Ovary (tissue), 9 donors: Measurements from ENCODE around the gene ZNF254. TPM values are rescaled to one million over a fixed set of nuclear protein-coding genes. Genes with fewer than 3 reads are reported as not detected.

ENCODE experiments used
- DNase-seq, 5 donors: peaks; one replicate each; pipeline ENCODE4 v3.0.0-alpha.2; 2019 to 2020
- H3K27ac ChIP-seq, 2 donors: fragments of 200-600 bp; one replicate each; pipeline versions ENCODE4 v1.5.1 to v1.8.0; 2019 to 2022
- H3K27me3 ChIP-seq: fragments of 200-600 bp; one replicate; pipeline ENCODE4 v1.8.0; 2022
- H3K36me3 ChIP-seq: fragments of 200-600 bp; sonication (generic); one replicate; pipeline ENCODE4 v1.5.1; 2019
- H3K4me1 ChIP-seq: one replicate; pipeline ENCODE4 v1.8.1; 2013; ENCODE audit warnings: mild to moderate bottlenecking, moderate library complexity; ENCODE audit not compliant: insufficient read depth
- H3K4me3 ChIP-seq: fragments of 200-600 bp; sonication (generic); one replicate; pipeline ENCODE4 v1.5.1; 2017
- H3K9me3 ChIP-seq, 2 donors: fragments of 200-600 bp in 1 of 2; sonication (generic) in 1 of 2; one replicate each; pipeline versions ENCODE4 v1.5.1 to v1.8.1; 2013 to 2019; ENCODE audit warnings: mild to moderate bottlenecking in 1 of 2, moderate library complexity in 1 of 2
- EP300 ChIP-seq: sonication (generic); formaldehyde crosslinking; IDR thresholded peaks from one replicate; pipeline ENCODE4 v1.6.1; 2017; ENCODE audit warnings: antibody characterized with exemption
- POLR2A ChIP-seq: fragments of 450-650 bp; IDR thresholded peaks from one replicate; pipeline ENCODE4 v1.6.1; 2017; ENCODE audit warnings: antibody characterized with exemption, mild to moderate bottlenecking, moderate library complexity
- WGBS, 3 donors: extraction: QIAGEN DNeasy Blood & Tissue Kit in 1 of 3; methylation state at CpG; one replicate each; pipeline versions ENCODE4 v1.1.5 to v1.1.7; 2013 to 2017; 5-methylcytosine and 5-hydroxymethylcytosine counted together
- intact Hi-C, 4 donors: fragments of 100-400 bp; cut with DNase I; formaldehyde crosslinking; loops; one replicate each; pipeline versions ENCODE4 v1.11.0 to v1.15.1; 2022 to 2023
- polyA plus RNA-seq, 2 donors: library from polyadenylated mRNA; stranded (reverse); fragments of 200-250 nt in 1 of 2; fragments of 350-450 nt in 1 of 2; fragmentation: Illumina TruSeq in 1 of 2; extraction: RNeasy Lipid Tissue Mini Kit (QIAGEN cat#74804) in 1 of 2; gene quantifications; one replicate each; pipeline ENCODE4 v1.2.3, GENCODE V29; 2013 to 2014
- total RNA-seq, 7 donors: library from RNA; depleted of rRNA in 2 of 7; stranded (reverse); fragments of >200 nt in 2 of 7; fragmentation: NEBNext Ultra II Directional in 3 of 7; extraction: Animal tissue kit (Norgen Biotek cat#: 25700) in 3 of 7; gene quantifications; one replicate each; pipeline versions ENCODE4 v1.1.0 to v1.2.4, GENCODE V29; 2016 to 2023
- TF ChIP-seq, protein P1 (sequence below), 3 donors: fragments of 450-650 bp in 2 of 3; fragments of 200-600 bp in 1 of 3; IDR thresholded peaks; one replicate each; pipeline versions ENCODE4 v1.5.1 to v1.8.0; 2016 to 2022; ENCODE audit warnings: antibody characterized with exemption in 3 of 3, mild to moderate bottlenecking in 1 of 3
- donor health status: DM: no; HTN: no; CAD: no; lungs with moderate emphysema.
- donor health status: DM: no; HTN: no; CAD: no.
- donor health status: Bipolar disorder and iron deficiency.
- donor health status: DM: yes; HTN: yes; CAD: no.
- donor health status: DM: no; HTN: no; CAD: no.
- donor health status: DM: yes; HTN: yes; CAD: no.

Gene ZNF254
- total and polyA plus RNA-seq, 9 donors = 9.5 to 30.2 (median 22.3) TPM

DNA sequence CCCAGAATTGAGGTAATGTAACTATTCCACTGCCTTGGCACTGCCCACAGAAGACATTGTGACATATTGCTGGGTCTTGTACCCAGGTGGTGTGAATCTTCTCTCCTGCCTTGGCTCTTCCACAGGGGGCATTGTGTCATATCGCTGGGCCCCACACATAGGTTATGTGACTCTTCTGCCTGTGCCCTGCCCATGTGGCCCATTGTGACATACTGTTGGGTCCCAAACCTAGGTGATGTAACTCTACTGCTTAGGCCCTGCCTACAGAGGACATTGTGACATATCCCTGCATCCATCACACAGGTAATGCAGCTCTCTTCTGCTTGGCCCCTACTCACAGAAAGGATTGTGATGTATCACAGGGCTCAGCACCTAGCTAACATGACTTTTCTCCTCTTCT, 37.5 kb upstream of the ZNF254 start:
- intact Hi-C loops = no loop called here
- Histone ChIP-seq H3K36me3 (no peaks in the 10 kb centered on the region), H3K27me3 (no peaks in the 10 kb centered on the region), H3K4me1 (no peaks in the 10 kb centered on the region), H3K27ac (no peak overlapping the region), H3K4me3 (no peak overlapping the region), H3K9me3 (no peaks in the 10 kb centered on the region)
- WGBS, 3 donors = 87 to 100% (median 98%) methylated on average over 1 of the region's 1 CpG
- DNase-seq = no peak
- no peak for TF ChIP-seq EP300
- TF ChIP-seq POLR2A = no peak
- TF ChIP-seq, protein P1, sequence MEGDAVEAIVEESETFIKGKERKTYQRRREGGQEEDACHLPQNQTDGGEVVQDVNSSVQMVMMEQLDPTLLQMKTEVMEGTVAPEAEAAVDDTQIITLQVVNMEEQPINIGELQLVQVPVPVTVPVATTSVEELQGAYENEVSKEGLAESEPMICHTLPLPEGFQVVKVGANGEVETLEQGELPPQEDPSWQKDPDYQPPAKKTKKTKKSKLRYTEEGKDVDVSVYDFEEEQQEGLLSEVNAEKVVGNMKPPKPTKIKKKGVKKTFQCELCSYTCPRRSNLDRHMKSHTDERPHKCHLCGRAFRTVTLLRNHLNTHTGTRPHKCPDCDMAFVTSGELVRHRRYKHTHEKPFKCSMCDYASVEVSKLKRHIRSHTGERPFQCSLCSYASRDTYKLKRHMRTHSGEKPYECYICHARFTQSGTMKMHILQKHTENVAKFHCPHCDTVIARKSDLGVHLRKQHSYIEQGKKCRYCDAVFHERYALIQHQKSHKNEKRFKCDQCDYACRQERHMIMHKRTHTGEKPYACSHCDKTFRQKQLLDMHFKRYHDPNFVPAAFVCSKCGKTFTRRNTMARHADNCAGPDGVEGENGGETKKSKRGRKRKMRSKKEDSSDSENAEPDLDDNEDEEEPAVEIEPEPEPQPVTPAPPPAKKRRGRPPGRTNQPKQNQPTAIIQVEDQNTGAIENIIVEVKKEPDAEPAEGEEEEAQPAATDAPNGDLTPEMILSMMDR (IDR thresholded peaks at IDR 0.05) = no peak

DNA sequence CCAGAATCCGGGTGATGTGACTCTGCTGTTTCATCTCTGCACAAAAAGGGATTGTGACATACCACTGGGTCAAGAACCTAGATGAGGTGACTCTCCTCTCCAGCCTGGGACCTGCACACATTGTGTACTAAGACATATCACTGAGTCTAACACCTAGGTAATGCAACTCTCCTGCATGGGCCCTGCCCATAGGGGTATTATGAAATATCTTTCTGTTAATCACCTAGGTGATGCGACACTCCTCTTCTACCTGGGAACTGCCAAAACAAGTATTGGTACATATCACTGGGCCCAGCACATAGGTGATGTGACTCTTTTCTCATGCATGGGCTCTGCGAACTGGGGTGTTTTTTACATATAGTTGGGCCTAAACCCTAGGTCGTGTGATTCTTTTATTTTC, 35.5 kb upstream of the ZNF254 start:
- no peaks in the 10 kb centered on the region for H3K36me3 ChIP-seq
- TF ChIP-seq POLR2A (no peak), EP300 (no peak)
- TF ChIP-seq, protein P1 (IDR thresholded peaks at IDR 0.05) = no peak
- WGBS, 3 donors = 95 to 99% (median 97%) methylated on average over 4 of the region's 4 CpGs

DNA sequence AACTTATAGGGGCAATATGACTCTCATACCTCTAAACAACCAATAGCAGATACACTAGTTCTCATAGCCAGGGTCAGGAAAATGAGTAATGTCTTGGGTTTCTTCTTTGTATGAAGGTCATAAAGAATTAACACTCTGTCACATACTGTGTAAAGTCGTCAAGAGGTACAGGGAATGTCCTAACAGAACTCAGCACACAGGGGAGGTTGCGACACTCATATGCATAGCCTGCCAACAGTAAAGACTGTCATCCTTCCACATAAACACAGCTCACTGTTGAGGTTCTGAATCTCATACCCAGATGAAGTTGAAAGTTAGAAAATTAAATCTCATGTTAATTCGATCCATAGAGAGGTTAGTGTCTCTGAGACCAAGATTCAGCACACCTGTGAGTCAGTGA, 34.2 kb upstream of the ZNF254 start:
- no peak for TF ChIP-seq EP300
- TF ChIP-seq, protein P1 (IDR thresholded peaks at IDR 0.05) = no peak
- TF ChIP-seq POLR2A = no peak
- H3K4me3 ChIP-seq = no peak overlapping the region
- no peaks in the 10 kb centered on the region for H3K4me1 ChIP-seq
- intact Hi-C loops = no loop called here
- no peaks in the 10 kb centered on the region for H3K36me3 ChIP-seq
- WGBS, 3 donors = 90 to 94% (median 90%) methylated on average over 3 of the region's 3 CpGs
- H3K27ac ChIP-seq = no peak overlapping the region
- no peak for DNase-seq
- H3K27me3 ChIP-seq = no peaks in the 10 kb centered on the region
- no peaks in the 10 kb centered on the region for H3K9me3 ChIP-seq

More for the DNA sequence above, 35.5 kb upstream of the ZNF254 start:
- no peak for DNase-seq
- no peaks in the 10 kb centered on the region for H3K9me3 ChIP-seq
- no peak overlapping the region for H3K4me3 ChIP-seq
- intact Hi-C loops = no loop called here
- H3K27ac ChIP-seq = no peak overlapping the region
- H3K4me1 ChIP-seq = no peaks in the 10 kb centered on the region
- H3K27me3 ChIP-seq = no peaks in the 10 kb centered on the region

DNA sequence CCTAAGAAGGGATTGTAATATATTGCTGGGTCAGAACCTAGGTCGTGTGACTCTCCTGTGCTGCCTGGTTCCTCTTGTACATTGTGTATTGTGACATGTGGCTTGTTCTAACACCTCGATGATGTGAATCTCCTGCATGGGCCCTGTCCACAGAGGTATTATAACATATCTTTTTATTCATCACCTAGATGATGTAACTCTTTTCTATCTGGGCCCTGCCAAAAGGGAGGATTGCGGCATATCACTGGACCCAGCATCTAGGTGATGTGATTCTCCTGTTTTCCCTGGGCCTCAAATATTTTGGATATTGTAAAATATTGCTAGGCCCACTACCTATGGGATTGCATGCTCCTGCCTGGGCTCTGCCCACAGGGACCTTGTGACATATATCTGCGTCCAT, 33.4 kb upstream of the ZNF254 start:
- H3K36me3 ChIP-seq = no peaks in the 10 kb centered on the region
- no peak for DNase-seq
- no peak overlapping the region for H3K4me3 ChIP-seq
- H3K27ac ChIP-seq = no peak overlapping the region
- no peak for TF ChIP-seq POLR2A
- TF ChIP-seq, protein P1 (IDR thresholded peaks at IDR 0.05) = no peak
- TF ChIP-seq EP300 = no peak
- intact Hi-C loops = no loop called here
- H3K4me1 ChIP-seq = no peaks in the 10 kb centered on the region
- no peaks in the 10 kb centered on the region for H3K9me3 ChIP-seq
- WGBS, 3 donors = 93 to 95% (median 94%) methylated on average over 4 of the region's 4 CpGs
- H3K27me3 ChIP-seq = no peaks in the 10 kb centered on the region
